DMS114 treated with DMSO at 0.1 percent for 48 hours (cell line): ENCODE measurements around the gene CBARP.

ENCODE experiments used
- DNase-seq: peaks from one replicate; lab custom pipeline; 2025; ENCODE audit not compliant: unreplicated experiment; lab: John Stamatoyannopoulos, UW

CBARP gene

DNA sequence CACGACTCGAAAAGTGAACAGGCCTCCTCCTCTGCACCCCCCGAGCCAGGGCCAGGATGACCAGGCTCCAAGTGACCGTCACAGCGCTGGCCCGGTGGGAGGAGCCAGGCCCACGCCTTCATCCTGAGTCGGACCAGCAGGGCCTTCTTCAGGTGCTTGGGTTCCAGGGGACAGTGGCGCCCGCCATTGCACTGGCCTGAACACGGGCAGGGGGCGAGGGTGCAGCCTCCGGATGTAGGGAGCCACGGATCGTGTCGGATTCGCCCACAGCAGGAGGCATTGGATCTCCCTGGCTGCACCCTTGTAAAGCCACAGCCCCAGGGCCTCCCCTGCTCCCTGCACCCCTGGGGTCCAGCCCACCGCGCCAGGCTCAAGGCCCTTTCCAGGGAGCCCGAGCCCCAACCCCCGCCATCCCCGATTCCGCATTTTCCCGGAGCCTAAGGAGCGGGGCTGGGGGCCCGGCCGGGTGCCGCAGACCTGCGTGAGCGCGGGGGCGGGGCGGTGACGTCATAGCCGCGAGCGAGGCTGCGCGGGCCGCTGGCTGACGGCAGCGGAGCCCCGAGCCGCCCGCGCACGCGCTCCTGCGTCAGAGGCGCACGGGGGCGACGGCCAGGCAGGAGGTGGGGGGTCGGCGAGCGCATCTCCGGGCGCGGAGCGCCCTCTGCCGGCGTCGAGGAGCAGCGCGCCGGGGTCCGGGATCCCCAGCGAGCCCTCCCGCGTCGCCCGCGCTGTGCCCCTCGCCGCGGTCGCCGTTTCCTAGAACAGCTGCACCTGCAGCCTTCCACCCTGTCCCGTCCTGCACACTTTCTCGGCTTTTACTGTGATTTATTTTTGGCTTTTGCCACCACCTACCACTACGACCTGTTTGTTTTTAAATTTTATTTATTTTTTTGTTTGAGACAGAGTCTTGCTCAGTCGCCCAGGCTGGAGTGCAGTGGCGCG is 2.3 kb upstream of the CBARP start:
- peak; percentile 38 for DNase-seq

DNA sequence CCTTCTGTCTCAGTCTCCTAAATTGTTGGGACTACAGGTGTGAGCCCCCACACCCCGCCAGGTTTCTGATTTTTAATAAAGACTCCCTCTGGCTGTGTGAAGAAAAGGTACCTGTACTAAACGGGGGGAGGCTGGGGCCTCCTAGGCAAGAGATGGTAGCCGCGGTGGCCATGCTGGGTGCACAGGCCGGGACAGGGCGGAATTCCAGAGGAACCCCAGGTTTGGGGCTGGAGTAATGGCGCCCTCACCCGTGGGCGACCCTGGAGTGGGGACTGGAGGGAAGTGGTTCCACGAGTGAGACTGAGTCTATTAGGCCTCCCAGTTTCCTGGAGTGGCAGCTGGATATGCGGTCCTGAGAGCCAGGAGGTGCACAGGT is 1.6 kb upstream of the CBARP start:
- DNase-seq: no peak

DNA sequence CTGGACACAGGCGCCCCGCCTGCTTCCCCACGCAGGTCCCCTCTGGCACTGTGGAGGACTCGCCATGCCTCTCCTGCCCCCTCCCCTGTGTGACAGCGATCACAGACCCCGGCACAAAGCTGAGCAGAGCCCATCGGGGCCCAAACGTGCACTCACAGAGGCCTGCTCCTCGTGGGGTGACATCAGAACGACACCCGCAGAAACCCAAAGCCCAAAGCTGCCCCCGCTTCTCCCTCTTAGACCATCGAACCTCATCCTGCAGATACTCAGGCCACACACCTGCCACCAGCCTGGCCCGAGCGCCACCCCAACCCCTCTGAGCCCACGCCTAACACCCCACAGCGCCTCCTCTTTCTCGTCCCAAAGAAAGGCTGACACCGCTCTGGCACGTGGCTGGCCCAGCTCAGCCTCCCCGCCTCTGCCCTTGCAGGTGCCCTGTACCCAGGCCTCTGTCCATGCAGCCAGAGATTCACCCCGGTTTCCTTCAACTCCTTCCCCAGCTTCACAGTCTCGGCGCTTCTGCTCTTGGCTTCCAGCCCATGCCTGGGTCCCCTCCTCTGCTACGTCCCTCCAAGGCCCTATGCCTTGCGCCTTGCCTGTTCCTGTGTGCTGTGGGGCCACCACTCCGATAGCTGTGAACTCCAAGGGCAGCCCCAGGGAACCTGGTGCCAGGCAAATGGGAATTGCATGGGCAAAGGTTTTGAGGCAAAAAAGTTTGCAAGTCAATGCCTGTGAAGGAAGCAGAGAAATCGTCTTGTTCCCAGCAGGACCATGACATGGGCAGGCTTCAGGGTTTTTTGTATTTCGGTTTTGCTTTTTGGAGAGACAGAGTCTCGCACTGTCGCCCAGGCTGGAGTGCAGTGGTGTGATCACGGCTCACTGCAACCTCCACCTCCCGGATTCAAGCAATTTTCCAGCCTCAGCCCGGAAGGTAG is 831 bp upstream of the CBARP start:
- no peak for DNase-seq

DNA sequence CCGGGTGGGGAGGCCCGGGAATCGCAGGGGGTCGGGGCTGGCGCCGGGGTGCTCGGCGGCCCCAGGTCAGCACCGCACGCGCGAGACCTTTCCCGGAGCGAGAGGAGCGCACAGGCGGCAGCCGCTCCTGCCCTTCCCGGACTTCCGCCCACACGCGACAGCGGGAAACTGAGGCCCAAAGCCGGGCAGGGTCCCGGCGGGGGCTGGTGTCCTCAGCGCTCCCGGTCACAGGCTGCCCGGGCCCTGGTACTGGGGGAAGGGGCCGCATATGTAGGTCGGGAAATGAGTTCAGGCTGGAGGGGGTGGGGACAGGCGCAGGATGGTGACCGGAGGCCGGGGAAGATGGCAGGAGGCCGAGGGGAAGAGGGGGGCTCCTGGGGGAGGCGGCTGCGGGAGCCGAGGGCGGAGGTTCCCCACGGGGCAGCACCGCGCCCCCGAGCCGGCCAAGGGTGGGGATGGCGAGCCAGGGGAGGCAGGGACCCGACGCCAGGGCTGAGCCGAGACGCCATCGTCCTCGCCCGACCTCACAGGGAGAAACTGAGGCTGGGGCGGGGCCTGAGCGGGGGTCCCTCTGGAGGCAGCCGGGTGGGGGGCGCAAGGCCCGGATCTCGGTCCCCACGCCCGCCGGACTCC is 662 bp downstream of the CBARP start:
- DNase-seq: no peak

DNA sequence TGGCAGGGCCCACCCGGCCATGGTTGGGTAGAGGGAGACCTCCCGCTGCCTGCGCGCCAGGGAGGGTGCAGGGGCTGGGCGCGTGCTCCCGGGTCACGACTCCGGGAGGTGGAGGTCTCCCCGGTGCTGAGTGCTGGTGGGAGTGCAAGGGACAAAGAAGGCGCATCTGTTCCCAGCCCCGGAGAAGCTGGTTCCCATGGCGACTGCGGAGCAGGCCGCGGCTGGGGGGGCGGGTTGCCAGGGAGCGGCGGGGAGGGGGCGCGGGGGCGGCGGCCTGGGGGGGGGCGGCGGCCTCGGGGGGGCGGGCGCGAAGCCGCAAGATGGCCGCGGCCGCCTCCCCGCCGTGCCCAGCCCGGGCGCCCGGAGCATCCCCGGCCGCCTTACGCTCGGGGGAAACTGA is 1.2 kb downstream of the CBARP start:
- no peak for DNase-seq

DNA sequence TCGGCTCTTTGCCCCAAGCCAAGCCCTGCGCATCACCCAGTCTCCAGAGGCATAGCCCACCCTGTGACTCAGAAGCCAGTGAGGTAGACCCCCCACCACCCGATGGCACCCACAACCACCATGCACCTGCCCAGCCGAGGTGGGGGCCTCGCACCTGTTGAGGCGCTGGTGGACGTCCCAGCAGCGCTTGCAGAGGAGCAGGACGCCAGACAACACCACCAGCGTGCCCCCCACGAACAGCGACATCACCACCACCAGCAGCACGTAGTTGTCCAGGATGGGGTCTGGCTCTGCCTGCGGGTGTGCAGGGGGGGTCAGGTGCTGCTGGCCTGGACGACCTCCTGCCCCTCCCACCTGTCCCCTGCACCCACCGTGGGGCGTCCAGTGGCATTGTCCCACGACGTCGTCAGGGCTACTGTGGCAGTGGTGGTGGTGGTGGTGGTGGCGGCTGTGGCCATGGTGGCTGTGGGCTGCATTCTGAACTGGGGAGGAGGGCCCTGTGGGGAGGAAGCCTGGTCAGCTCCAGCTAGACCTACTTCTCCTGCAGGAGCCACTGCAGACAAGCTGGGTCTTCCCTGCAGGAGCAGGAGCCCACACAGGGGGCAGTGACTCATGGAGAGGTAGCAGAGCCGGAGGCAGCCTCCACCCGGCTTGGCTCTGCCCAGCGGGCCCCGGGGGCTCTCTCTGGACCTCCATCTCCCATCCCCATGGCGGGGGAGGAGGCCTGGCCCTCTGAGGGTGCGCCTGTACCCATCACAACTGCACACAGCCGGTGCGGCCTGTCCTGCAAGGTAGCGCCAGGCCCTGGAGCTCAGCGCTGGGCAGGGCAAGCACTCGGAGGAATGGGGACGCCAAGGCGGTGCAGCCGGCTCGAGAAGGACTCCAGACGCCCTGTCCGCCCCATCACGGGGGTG is 1.9 kb downstream of the CBARP start:
- no peak for DNase-seq

DNA sequence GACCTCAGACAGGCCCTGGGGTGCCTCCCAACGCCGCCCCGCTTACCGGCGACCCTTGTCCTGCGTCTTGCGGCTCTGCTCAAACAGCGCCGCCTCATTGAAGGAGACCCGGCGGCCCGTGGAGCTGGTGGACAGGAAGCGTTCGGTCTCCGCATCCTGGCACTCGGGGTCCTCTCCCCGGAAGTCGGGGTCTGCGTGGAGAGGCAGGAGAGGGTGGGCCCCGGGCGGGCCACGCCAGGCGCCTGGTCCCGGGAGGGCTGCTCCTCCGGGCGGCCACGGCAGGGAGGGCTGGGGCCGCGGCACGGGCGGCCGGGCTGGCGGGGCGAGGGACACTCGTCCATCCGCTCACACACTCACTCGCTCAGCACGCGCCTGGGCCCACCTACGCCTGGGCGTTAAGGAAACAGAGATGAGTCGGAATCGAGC is 2.8 kb downstream of the CBARP start:
- DNase-seq: no peak

DNA sequence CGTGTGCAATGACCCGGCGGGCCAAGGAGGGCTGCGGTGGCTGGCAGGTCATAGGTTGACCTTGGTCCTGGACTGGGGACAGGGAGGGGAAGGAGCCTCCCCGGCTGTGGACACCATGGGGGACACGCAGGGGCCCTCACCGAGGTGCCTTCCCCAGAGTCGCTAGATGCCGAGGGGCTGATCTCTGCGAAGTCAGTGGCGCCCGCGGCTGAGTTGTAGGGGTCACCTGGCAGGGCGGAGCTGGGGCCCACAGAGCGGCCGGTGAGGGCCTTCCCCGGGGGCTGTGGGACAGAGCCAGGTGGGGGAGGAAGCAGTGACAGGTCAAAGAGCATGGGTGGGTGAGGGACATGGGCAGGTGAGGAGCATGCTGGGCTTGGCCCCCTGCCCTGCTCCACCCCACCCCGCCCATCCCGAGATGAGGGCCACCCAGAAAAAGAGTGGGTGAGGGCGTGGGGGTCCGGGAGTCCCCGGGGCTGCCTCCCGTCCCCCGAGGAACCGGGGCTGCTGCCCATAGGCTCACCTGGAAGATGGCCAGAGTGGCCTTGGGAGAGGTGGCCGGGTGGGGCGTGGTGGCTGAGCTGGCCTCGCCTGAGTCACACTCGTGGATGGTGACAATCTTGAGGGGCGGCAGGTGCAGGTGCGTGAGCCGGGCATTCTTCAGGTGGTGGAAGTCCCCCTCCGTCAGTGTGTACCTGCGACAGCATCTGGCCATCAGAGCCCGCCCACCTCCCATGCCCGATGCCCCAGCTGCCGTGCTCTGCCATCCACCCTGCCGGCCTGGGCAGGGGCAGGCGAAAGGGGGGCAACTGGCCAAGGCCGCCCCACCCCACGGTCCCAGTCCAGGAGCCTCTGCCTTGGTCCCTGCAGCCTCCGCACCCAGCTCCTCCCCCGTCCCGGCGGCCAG is 3.5 kb downstream of the CBARP start:
- no peak for DNase-seq

DNA sequence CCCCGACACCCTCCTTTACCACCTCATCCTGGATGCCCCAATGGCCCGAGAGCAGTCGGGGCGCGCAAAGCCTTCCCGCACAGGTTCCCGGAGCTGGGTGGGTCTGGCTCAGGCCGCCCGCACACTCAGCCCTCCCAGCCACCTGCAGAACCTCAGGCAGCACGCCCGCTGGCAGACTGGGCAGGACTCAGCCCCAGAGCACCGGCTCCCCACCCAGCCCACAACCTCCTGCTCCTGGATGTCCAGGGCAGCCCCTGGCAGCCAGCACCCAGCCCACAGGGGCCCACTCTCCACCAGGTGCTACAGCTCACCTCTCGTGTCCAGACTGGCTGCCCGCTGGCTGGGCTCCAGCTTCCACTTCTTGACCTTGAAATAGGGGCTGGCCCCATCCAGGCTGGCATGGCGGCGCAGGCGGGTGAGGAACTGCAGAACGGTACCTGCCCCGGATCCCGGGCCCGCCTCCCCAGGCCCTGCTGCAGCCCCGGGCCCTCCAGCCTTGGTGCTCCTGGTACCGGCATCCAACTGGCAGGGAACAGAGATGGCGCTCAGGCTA is 4.6 kb downstream of the CBARP start:
- DNase-seq: no peak

DNA sequence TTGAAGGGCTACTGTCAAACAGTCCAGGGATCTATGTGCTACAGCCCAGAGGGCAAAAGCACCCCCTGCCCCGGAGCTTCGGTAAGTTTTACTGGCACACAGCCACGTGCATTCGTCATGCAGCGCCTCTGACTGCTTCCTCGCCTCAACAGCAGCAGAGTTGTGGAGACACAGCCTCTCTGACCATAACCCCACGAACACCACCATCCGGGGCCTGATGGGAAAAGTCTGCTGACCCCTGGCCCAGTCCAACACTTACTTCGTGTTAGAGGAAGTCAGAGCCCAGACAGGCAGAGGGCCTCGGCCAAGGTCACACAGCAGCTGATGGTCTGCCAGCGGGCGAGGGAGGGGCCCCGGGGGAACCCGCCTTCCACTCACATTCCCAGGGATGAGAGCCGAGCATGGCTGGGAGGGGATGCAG is 5.1 kb downstream of the CBARP start:
- DNase-seq: no peak

DNA sequence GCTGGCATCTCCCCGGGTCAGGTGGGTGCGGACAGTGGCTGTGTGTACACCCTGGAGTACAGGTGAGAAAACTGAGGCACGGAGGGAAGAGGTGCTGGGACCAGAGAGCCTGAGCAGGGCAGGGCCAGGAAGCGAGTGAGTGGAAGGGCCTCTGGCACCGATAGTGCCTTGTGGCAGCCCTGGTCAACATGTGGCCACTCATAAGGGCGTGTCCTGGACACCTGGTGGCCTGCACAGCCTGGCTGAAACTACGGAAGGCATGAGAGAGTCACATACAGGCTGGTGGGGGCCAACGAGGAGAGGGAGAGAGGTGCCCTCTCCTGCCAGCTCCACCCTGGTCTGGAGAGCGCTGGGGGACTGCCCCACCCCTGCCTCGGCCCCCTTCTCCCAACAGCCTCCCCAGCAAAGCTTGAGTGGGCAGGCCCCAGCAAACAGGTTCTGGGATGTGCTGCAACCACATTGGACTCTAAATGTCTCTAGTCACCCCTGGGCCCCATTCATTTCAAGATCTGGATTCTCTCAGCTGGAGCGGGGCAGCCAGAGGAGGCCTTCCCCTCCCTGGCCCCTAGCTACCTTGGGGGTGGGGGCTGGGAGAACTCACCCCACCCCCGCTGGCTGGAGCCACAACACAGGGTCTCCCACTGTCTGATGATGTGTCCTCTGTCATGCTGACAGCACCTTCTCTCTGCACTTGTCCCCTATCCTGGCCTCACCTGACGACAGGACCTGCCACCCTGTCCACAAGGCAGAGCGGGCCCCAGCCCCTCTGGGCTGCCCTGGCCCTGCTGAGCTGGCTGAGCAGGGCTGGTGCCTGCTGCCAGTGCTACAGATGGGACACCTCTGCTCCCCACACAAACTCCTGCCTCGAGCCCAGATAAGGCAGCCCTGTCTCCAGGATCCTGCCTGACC is 5.8 kb downstream of the CBARP start:
- no peak for DNase-seq

DNA sequence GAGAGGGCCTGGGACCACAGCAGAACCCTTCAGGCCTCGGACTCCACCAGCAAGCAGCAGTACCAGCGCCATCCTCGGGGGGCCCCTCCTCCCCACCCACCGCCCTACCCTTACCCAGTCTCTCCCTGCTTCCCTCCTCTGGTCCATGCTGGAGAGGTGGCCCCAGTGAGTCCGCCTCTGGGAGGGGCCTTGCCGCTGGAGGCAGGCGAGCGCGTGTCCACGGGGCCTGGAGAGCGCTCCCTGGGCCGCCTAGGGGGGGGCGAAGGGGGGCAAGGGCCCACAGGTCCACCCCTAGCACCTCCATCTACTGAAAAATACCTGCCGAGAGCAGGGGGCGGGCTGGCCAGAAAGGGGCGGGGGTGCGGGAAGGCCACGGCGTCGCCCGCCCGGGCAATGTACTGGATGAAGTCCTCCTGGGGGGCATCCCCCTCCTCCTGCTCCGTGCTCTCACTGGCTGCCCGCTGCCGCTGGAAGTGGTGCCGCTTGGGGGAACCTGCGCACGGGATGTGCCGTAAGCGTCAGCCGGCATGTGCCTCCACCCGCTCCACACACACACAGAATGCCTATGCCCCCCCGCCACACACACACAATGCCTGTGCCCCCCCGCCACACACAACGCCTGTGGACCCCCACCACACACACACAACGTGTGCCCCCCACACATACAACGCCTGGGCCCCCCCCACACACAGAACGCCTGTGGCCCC is 6.9 kb downstream of the CBARP start:
- no peak for DNase-seq

DNA sequence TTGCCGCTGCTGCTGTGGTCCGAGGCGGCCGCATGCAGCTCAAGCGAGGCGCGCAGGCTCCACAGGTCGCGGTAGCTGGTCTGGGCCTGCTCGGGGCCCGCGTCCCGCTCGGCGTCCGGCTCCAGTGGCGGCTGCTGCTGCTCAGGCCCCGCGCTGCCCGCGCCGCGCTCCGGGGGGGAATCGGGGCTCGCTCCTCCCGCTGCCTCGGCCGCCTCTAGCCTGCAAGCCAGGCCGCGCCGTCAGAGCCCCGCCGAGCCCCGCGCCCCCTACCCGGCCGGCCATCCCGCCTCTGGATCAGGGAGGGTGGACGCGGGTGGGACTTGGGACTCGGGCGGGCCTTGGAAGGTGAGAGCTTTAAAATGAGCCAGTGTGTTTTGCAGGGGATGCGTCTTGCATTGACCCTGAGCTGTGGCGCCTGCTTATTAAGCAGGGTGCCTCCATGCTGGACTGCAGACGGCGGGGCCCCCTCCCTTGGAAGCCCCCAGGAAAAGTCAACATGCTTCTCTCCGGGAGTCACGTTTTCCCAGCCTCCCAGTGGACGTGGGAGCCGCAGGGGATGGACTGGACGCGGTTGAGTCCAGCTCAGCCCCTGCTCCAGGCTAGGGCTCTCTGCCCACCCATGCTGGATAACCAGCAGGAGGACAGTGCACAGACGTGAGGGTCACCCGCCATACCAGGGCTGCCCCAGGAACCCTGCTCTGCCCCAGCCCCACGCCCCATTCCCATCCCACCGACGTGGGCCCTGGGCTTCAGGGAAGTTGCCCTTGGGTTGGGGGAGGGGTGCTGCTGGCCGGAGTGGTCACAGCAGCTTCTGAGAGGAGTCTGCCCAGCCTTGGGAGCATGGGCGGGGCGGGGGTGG is 7.7 kb downstream of the CBARP start:
- DNase-seq: no peak

DNA sequence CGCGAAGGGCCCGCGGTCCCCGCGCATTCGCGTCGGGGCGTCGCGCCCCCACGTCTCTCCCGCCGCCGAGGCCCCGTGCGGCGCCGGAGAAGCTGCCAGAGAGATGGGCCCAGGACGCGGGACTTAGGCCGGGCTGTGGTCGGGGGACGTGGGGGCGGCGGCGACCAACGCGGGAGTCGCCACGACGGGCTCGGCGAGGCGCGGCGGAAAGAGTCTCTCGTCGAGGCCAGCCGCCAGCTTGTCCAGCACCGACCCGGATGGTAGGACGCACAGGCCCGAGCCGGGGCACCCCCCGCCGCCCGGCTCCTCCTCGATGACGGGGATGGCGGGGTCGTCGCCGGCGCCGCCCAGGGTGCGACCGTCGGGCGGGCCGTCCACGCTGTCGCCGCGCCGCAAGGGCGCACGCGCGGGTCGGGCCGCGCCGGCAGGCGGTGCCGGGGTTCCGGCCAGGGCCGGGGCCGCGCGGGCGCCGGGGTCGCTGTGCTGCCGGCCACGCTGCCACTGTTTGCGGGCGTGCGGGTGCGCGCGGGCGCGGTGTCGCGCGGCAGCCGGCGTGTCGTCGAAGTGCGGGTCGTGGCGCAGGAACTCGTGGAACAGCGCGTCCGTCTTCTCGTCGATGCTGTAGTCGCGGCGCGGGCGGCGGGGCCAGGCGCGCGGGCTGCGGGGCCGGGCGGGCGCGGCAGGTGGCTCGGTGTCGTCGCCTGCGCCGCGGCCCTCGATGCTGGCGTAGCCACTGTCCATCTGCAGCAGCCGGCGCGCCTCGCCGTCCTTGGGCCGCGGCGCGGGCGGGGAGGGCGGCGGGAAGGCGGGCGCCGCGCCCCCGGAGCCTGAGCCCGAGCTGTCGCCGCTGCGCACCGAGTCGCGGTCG is 8.5 kb downstream of the CBARP start:
- no peak for DNase-seq

DNA sequence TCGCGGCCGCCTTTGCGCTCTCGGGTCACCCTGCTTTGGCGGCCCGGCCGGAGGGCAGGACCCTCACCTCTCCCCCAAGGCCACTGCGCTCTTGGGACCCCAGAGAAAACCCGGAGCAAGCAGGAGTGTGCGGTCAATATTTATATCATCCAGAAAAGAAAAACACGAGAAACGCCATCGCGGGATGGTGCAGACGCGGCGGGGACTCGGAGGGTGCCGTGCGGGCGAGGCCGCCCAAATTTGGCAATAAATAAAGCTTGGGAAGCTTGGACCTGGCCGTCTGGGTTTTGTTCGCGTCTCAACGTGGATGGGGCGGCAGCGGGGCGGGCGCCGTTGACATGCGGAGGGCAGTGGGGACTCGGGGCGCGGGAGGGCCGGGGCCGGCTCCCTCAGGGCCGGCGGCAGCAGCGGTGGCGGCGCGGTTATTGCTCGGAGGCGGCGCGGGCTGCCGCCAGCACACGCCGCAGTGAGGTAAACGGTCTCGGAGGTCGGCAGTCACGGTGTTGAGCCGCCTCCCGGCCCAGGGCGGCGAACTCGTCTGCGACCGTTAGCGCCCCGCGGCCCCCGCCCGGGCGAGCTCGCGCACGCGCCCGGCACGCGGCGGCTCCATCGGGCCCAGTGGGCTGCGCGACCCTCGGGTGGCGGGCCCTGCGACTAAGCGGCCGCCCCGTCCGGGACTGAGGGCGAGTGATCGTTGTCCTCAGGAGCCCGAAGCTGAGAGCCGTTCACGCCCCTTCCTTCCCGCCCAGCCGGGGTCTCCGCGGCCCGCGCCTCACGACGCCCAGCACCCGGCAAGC is 9.4 kb downstream of the CBARP start:
- no peak for DNase-seq
